GM12892 (cell line): ENCODE measurements around the gene ISOC2.

Experiments
- POLR2A ChIP-seq: IDR thresholded peaks from 2 replicates; pipeline ENCODE4 v1.6.1; 2011; ENCODE audit warnings: low read depth, low read length, control low read depth
- POLR2AphosphoS5 ChIP-seq: IDR thresholded peaks from 2 replicates; pipeline ENCODE4 v1.6.1; 2011; ENCODE audit warnings: low read depth, low read length, control low read depth

DNA sequence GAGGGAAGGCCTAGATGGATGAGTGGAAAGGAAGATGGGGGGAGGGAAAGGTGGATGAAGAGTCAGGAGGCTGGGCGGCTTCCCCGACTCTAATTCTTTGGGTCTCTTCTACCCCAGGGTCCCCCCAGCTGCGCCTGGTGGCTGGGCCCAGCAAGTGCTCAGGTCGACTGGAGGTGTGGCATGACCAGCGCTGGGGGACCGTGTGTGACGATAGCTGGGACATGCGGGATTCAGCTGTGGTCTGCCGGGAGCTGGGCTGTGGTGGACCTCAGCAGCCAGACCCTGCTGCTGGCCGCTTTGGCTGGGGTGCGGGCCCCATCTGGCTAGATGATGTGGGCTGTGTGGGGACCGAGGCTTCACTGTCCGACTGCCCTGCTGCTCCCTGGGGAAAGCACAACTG is 36.3 kb upstream of the ISOC2 start:
- TF ChIP-seq POLR2A (no peak), POLR2AphosphoS5 (no peak)
